ENCODE data around the gene MYBPC1. TPM values are rescaled to one million over a fixed set of nuclear protein-coding genes. Genes with fewer than 3 reads are reported as not detected.

MYBPC1 gene
- total RNA-seq, 6 experiments from 2014 or later: 0.07 to 6.3 (median 0.66) TPM; not detected in 1

DNA sequence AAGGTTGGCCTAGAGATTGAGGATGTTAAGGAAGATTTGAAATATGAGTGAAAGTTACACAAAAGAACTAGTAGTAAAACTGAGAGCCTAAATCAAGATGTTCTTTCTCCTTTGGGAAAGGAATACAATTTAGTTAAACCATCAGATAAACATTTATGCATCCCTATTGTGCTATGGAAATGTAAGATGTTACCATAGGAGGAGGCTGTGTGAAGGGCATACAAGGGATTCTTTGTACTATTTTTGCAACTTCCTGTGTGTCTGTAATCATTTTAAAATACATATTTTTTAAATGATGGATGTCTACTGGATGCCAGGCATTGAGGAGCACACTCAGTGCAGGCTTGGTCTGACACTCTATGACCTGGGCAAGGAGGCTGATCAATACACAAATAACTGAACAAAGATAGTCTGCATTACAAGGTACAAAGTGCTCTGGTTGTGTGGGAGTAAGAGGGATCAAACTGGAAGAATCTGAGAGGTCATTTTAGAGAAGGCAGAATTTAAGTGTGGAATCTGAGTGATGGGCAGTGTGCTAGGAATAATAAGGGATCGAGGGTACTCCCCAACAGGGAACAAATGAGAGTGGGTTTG, 96.8 kb downstream of the MYBPC1 start:
- no peaks in the 10 kb centered on the region for H3K27me3 ChIP-seq
- no peaks in the 10 kb centered on the region for H3K9me3 ChIP-seq
- intact Hi-C loops (cut with DNase I): no loop called here
- peak overlapping the region in 1 of 3 donors; percentile 34 for H3K27ac ChIP-seq
- peaks cover 0 to 37% (median 15%) of the 10 kb centered on the region in 4 donors for H3K4me1 ChIP-seq
- no peaks in the 10 kb centered on the region for H3K36me3 ChIP-seq
- 36% methylated on average over 1 of the region's 1 CpG for WGBS (ENCODE audit: insufficient coverage, low coverage, low lambda C conversion rate, missing lambda C conversion rate)
- TF ChIP-seq, protein P1, sequence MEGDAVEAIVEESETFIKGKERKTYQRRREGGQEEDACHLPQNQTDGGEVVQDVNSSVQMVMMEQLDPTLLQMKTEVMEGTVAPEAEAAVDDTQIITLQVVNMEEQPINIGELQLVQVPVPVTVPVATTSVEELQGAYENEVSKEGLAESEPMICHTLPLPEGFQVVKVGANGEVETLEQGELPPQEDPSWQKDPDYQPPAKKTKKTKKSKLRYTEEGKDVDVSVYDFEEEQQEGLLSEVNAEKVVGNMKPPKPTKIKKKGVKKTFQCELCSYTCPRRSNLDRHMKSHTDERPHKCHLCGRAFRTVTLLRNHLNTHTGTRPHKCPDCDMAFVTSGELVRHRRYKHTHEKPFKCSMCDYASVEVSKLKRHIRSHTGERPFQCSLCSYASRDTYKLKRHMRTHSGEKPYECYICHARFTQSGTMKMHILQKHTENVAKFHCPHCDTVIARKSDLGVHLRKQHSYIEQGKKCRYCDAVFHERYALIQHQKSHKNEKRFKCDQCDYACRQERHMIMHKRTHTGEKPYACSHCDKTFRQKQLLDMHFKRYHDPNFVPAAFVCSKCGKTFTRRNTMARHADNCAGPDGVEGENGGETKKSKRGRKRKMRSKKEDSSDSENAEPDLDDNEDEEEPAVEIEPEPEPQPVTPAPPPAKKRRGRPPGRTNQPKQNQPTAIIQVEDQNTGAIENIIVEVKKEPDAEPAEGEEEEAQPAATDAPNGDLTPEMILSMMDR (IDR thresholded peaks at IDR 0.05): no peak
- TF ChIP-seq POLR2A (IDR thresholded peaks at IDR 0.05): no peak
- ATAC-seq: peak; percentile 79 to 86 (median 82)
- DNase-seq: no peak
- H3K4me3 ChIP-seq: no peak overlapping the region

DNA sequence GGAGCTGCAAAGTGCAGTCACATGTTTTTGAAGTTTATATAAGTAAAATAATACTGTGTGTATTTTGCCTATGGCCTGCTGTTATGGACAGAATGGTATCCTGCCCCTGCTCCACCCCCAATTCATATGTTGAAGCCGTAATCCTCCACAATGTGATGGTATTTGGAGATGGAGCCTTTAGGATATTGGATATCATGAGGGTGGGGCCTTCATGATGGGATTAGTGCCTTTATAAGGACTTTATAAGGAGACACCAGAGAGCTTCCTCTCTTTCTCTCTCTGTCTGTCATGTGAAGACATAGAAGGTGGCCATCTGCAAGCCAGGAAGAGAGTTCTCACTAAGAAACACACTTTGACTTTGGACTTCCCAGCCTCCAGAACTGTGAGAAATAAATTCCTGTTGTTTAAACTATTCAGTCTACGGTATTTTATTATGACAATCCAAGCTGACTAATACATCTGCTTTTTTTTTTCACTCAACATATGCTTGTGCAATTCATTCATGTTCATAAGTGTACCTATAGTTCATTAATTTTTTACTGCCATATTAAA, 99.6 kb downstream of the MYBPC1 start:
- WGBS (ENCODE audit: insufficient coverage, low coverage, low lambda C conversion rate, missing lambda C conversion rate): 87% methylated on average over 2 of the region's 2 CpGs
- intact Hi-C loops (cut with DNase I): no loop called here
- H3K36me3 ChIP-seq: no peaks in the 10 kb centered on the region
- DNase-seq (no peak), ATAC-seq (no peak)
- H3K27ac ChIP-seq: no peak overlapping the region
- peaks cover 0 to 37% (median 16%) of the 10 kb centered on the region in 4 donors for H3K4me1 ChIP-seq
- no peaks in the 10 kb centered on the region for H3K27me3 ChIP-seq
- TF ChIP-seq POLR2A (IDR thresholded peaks at IDR 0.05): no peak
- TF ChIP-seq, protein P1 (IDR thresholded peaks at IDR 0.05): no peak
- no peaks in the 10 kb centered on the region for H3K9me3 ChIP-seq
- H3K4me3 ChIP-seq: no peak overlapping the region

DNA sequence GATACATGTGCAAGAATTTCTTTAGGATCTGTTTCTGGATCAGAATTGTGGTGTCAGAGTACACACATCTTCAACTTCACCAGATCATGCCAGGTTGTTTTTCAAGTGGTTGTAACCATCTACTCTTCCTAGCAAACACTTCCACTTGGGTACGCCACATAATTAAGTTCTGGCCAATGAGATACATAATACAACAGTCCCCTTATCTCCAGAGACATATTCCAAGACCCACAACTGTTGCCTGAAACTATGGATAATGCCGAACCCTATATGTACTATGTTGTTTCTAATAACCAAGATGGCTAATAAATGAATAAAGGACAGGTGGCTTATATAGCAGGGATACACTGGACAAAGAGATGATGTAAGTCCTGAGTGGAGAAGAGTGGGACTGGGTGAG, 100.2 kb downstream of the MYBPC1 start:
- WGBS (ENCODE audit: insufficient coverage, low coverage, low lambda C conversion rate, missing lambda C conversion rate): 100% methylated on average over 2 of the region's 2 CpGs
- no peak overlapping the region for H3K27ac ChIP-seq

GRCh38 chr12:101695706-101696105, 100.9 kb downstream of the MYBPC1 start:
- DNase-seq: no peak
- 86% methylated on average over 1 of the region's 1 CpG for WGBS (ENCODE audit: insufficient coverage, low coverage, low lambda C conversion rate, missing lambda C conversion rate)
- Histone ChIP-seq H3K9me3 (no peaks in the 10 kb centered on the region), H3K27me3 (no peaks in the 10 kb centered on the region), H3K36me3 (no peaks in the 10 kb centered on the region), H3K27ac (peak overlapping the region in 1 of 3 donors; percentile 94), H3K4me1 (peaks cover 0 to 43% (median 13%) of the 10 kb centered on the region in 4 donors), H3K4me3 (no peak overlapping the region)
- ATAC-seq: peak in 1 of 4 donors; percentile 6
- intact Hi-C loops (cut with DNase I): no loop called here
- TF ChIP-seq, protein P1 (IDR thresholded peaks at IDR 0.05): no peak
- TF ChIP-seq POLR2A (IDR thresholded peaks at IDR 0.05): no peak

More for the DNA sequence above, 100.2 kb downstream of the MYBPC1 start:
- H3K4me3 ChIP-seq: no peak overlapping the region
- ATAC-seq (no peak), DNase-seq (no peak)
- intact Hi-C loops (cut with DNase I): no loop called here
- peaks cover 0 to 41% (median 16%) of the 10 kb centered on the region in 4 donors for H3K4me1 ChIP-seq
- no peaks in the 10 kb centered on the region for H3K27me3 ChIP-seq
- no peaks in the 10 kb centered on the region for H3K36me3 ChIP-seq
- H3K9me3 ChIP-seq: no peaks in the 10 kb centered on the region
- no peak for TF ChIP-seq POLR2A (IDR thresholded peaks at IDR 0.05)
- TF ChIP-seq, protein P1 (IDR thresholded peaks at IDR 0.05): no peak
